Mesothelial cell of epicardium (in vitro differentiated cells): ENCODE measurements around the gene PIK3AP1. TPM values are rescaled to one million over a fixed set of nuclear protein-coding genes. Genes with fewer than 3 reads are reported as not detected.
A peak's percentile ranks its signal among the peaks of the same experiment; 100 is the strongest.

Experiments used
- DNase-seq, 2 experiments: peaks; one replicate each; pipeline ENCODE4 v3.0.0; 2021; ENCODE audit warnings: low spot score in 2 of 2; ENCODE audit not compliant: unreplicated experiment in 2 of 2
- H3K27ac Mint-ChIP-seq: 2 replicates; pipeline ENCODE4 v1.8.0; 2021; ENCODE audit warnings: mixed read lengths
- H3K27me3 Mint-ChIP-seq: 2 replicates; pipeline ENCODE4 v1.8.0; 2021; ENCODE audit warnings: low read depth, mixed read lengths
- H3K36me3 Mint-ChIP-seq: 2 replicates; pipeline ENCODE4 v1.8.0; 2021; ENCODE audit warnings: mixed read lengths
- H3K4me1 Mint-ChIP-seq: 2 replicates; pipeline ENCODE4 v1.8.0; 2021; ENCODE audit warnings: mixed read lengths
- H3K4me3 Mint-ChIP-seq: 2 replicates; pipeline ENCODE4 v1.8.0; 2021; ENCODE audit warnings: mild to moderate bottlenecking, moderate library complexity, mixed read lengths
- H3K9me3 Mint-ChIP-seq: 2 replicates; pipeline ENCODE4 v1.8.0; 2021; ENCODE audit warnings: mixed read lengths
- CTCF ChIP-seq: fragments of 200-600 bp; sonication (generic); IDR thresholded peaks from one replicate; pipeline ENCODE4 v1.5.0; 2021; ENCODE audit warnings: antibody characterized with exemption; ENCODE audit not compliant: unreplicated experiment
- total RNA-seq: library from RNA; stranded (reverse); gene quantifications from 3 replicates; pipeline ENCODE4 v1.2.1, GENCODE V29; 2021

The PIK3AP1 gene
- total RNA-seq, 1 donor from 2014 or later, result 0.36 TPM

GRCh38 chr10:96678725-96679124 lies 41.6 kb downstream of the PIK3AP1 start:
- H3K9me3 Mint-ChIP-seq, result peaks cover 8% of the 10 kb centered on the region
- H3K27ac Mint-ChIP-seq, result no peak overlapping the region
- peaks cover 10% of the 10 kb centered on the region for H3K4me1 Mint-ChIP-seq
- H3K27me3 Mint-ChIP-seq, result peaks cover 48% of the 10 kb centered on the region
- H3K36me3 Mint-ChIP-seq, result no peaks in the 10 kb centered on the region
- TF ChIP-seq CTCF, result no peak
- H3K4me3 Mint-ChIP-seq, result no peak overlapping the region
- no peak for DNase-seq

- DNase-seq, result no peak
- Mint-ChIP-seq H3K36me3 (no peaks in the 10 kb centered on the region), H3K9me3 (peaks cover 8% of the 10 kb centered on the region), H3K27me3 (peaks cover 37% of the 10 kb centered on the region), H3K4me3 (no peak overlapping the region), H3K4me1 (peaks cover 27% of the 10 kb centered on the region), H3K27ac (no peak overlapping the region)
- no peak for TF ChIP-seq CTCF
Measured at GRCh38 chr10:96676272-96677112, 43.8 kb downstream of the PIK3AP1 start.

DNA sequence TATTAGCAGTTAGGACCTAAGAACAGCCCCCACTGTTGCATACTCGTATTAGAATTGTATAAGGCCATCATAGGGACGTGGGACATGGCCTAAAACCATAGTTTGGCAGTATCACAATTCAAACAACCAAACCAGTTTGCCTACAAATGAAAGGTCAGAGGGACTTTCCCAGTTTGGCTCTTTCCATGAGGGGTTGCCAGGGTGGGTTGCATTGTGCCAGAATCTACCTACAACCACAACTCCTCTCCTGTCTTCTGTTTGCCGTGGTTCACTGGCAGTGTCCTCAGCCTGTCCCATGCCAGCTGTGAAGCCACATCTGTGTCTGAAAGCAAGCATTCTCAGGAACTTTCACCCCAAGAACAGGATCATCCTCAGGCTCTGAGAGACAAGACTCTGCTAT lies 44.5 kb downstream of the PIK3AP1 start:
- Mint-ChIP-seq H3K9me3 (peaks cover 4% of the 10 kb centered on the region), H3K4me1 (peaks cover 27% of the 10 kb centered on the region), H3K4me3 (no peak overlapping the region), H3K27ac (no peak overlapping the region), H3K36me3 (no peaks in the 10 kb centered on the region), H3K27me3 (peaks cover 36% of the 10 kb centered on the region)
- no peak for DNase-seq
- TF ChIP-seq CTCF, result no peak

GRCh38 chr10:96673318-96674099 lies 46.8 kb downstream of the PIK3AP1 start:
- Mint-ChIP-seq H3K4me3 (no peak overlapping the region), H3K9me3 (no peaks in the 10 kb centered on the region), H3K36me3 (no peaks in the 10 kb centered on the region), H3K27ac (peak overlapping the region; percentile 48), H3K27me3 (peaks cover 30% of the 10 kb centered on the region), H3K4me1 (peaks cover 27% of the 10 kb centered on the region)
- TF ChIP-seq CTCF, result no peak
- DNase-seq, result no peak

DNA sequence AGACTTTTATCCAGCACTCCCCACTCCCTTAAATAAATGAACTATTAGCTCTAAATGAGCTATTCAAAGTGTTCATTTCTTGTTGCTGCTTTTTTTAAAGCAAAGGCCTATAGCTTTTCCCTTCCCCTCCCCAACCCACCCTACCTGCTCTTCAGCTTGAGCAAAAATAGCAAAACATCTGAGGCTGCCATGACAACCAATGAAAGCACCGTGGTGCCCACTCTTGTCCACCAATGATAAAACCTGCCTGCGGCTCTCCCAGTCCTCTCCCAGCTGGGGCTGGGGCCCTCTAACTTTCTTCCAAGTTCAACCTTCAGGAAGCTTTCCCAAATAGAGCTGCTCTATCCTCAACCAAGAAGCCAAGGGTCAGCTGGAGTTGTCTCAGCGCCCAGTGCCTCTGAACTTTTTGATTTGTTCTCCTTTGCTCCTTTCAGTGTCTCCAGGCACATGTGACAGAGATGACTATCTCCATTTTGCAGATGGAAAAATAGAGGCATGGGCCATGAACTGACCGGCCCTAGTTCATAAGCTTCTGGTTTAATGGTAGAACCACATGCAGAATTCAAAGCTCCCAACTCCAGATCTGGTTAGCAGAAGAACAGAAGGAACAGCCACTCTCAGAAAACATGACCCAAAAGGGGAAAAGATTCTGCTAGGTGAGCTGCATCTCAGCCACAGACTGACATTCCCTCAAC lies 47.7 kb downstream of the PIK3AP1 start:
- H3K36me3 Mint-ChIP-seq, result no peaks in the 10 kb centered on the region
- peak overlapping the region; percentile 30 for H3K27ac Mint-ChIP-seq
- H3K4me1 Mint-ChIP-seq, result peaks cover 27% of the 10 kb centered on the region
- H3K4me3 Mint-ChIP-seq, result no peak overlapping the region
- no peaks in the 10 kb centered on the region for H3K9me3 Mint-ChIP-seq
- TF ChIP-seq CTCF, result no peak
- H3K27me3 Mint-ChIP-seq, result peaks cover 32% of the 10 kb centered on the region
- no peak for DNase-seq
